ENCODE data around the gene FMO3. TPM values are rescaled to one million over a fixed set of nuclear protein-coding genes. Genes with fewer than 3 reads are reported as not detected.

FMO3 gene
- not detected in 2 replicates for total RNA-seq

DNA sequence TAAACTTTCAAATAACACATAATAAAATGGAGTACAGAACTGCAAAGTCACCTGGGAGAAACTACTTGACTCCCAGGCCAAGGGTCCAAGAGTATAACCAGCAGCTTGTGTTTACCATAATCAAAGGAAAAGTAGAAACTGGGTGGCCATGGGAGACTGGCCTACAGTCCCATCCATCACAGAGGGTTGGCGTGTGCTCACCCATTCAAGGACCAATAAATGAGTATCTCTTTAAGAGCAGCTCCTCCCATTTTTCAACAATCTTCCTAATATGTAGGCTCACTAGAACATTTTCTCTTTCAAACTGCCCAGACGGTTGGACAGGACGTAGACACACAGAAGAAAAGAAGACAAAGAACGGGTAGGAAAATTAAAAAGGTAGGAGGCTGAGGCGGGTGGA is at the start of gene FMO3:
Gene FMO3, plus strand, starts transcription at position 302 of the 400 bp plus-strand sequence. CDS start 1,754 bp downstream, outside the sequence.

Other genes starting within 250 kb of the FMO3 start
- gene MROH9, start 155.4 kb upstream of the FMO3 start, total RNA-seq: not detected in 2 replicates
- not detected in 2 replicates for gene FMO2, start 94.4 kb downstream of the FMO3 start, total RNA-seq
- gene FMO1, start 157.6 kb downstream of the FMO3 start, total RNA-seq: not detected in 2 replicates
- gene FMO4, start 223.3 kb downstream of the FMO3 start, total RNA-seq: 0.76 and 0.97 TPM in 2 replicates

Measured in epithelial cell of umbilical artery (primary cell).